GF-D8 (cell line): ENCODE results near the gene CASP4.
A peak's percentile ranks its signal among the peaks of the same experiment; 100 is the strongest.
"Not testable (repeated sequence)": the region's sequence is repeated elsewhere in the genome, so short reads cannot be mapped to it uniquely, and the experiment has no call there.

Experiments used
- DNase-seq: peaks from one replicate; lab custom pipeline; 2025; lab: John Stamatoyannopoulos, UW

The CASP4 gene

DNA sequence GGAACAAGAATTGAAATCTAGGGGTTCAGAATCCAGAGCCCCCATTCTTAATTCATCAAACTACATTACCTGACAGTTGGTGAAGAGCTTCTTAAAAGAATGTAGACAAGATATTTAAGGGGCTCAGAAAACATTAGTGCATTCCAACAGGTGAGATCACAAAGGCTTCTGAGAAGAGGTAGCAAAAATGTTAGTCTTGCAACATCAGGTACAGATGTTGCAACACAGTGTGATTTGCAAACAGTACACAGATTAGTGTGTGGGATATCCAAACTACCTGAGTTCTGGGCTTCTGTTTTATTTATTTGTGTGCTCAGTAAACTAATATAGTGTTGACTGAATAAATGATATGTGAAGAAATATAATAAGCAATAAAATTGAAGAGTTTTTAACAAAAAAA lies 11.8 kb downstream of the CASP4 start:
- no peak for DNase-seq

- DNase-seq = peak; percentile 69
These were observed 21.5 kb downstream of the CASP4 start for GRCh38 chr11:104946907-104947306.

DNA sequence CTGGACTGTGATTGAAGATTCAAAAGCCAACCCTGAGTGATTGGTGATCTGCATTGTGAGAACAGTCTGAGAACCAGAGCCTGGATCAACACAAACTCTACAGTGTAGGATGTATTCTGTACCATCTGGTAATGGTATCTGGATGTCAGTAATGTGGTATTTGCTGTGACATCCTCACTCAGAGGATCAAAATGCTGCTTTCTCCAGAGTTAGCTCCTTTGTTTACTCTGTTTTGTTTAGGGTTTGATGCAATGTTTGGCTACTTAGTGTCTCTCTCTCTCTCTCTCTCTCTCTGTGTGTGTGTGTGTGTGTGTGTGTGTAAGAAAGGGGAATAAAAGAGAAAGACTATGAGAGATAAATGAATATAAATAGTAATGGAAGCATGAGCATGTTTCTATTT lies 24.3 kb downstream of the CASP4 start:
- no peak for DNase-seq

DNA sequence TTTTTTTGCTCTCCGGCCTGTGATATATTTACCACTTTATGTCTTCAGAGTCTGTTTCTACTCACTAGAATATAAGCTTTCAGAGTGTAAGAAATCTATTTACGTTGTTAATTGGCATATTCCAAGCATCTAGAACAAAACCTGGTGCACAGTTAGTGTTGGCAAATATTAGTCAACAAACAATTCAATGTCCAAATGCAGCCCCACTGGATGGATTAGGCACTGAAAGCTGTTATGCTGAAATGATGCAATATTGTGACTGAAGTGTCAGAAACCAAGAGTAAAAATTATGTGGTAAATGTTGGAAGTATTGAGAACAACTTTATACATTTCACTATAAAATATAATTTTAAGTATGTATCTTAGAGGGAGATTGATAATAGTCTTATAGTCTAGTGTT lies 24.8 kb downstream of the CASP4 start:
- DNase-seq = no peak

- no peak for DNase-seq
These were observed 33.8 kb downstream of the CASP4 start for GRCh38 chr11:104934594-104934993.

GRCh38 chr11:104934073-104934472 lies 34.3 kb downstream of the CASP4 start:
- DNase-seq = not testable (repeated sequence)

GRCh38 chr11:104928811-104929210 lies 39.6 kb downstream of the CASP4 start:
- DNase-seq = no peak

GRCh38 chr11:104926771-104927611 lies 41.4 kb downstream of the CASP4 start:
- no peak for DNase-seq

GRCh38 chr11:104925850-104926249 lies 42.5 kb downstream of the CASP4 start:
- no peak for DNase-seq

- DNase-seq = no peak
These were observed 50.1 kb downstream of the CASP4 start for GRCh38 chr11:104918113-104918824.

- DNase-seq = no peak
These were observed 50.9 kb downstream of the CASP4 start for GRCh38 chr11:104917271-104918112.

GRCh38 chr11:104916442-104916841 lies 51.9 kb downstream of the CASP4 start:
- DNase-seq = no peak

DNA sequence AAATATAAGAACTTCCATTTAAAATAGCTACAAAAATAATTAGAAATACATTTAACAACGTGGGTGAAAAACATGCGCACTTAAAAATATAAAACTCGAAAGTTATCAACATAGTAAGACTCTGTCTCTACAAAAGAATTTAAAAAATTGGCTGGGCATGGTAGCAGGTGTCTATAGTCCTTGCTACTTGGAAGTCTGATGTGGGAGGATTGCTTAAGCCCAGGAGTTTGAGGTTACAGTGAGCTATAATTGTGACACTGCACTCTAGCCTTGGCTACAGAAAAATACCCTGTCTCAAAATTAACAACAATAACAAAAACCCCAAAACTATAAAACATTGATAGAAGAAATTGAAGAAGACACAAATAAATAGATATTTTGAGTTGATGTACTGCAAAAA lies 56.3 kb downstream of the CASP4 start:
- DNase-seq = no peak

DNA sequence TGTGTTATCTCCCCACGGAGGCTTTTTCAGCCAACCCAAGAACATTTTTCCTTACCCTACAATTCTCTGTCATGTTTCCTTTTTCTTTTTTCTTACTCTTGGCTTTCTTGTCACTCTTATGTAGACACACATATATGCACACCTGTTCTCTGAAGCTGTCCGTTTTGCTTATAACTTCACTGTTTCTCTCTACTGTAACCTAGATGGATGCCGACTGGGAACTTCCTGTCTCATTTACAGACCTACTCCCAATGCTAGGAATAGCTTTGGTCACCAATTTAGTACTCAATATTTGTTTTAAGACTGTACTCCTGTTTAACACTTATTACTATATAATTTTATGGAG lies 60.2 kb downstream of the CASP4 start:
- no peak for DNase-seq

GRCh38 chr11:104907521-104908185 lies 60.7 kb downstream of the CASP4 start:
- no peak for DNase-seq

DNA sequence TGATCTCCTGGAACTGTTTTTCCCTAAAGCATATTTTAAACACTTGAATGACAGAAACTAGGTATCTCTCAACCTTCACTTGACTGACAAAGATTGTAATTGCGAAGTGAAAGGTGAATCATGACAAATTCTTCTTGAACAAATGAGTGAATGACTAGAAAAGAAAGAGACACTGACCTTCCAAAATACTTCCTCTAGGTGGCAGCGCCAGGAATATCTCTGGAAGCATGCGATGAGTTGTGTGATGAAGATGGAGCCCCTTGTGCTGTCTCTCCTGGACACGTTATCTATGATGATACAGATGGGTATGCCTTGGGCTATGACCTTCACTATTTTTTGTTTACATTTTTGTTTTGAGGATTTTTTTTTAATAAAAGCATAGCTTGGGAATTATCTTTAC lies 63.1 kb downstream of the CASP4 start:
- DNase-seq = no peak

DNA sequence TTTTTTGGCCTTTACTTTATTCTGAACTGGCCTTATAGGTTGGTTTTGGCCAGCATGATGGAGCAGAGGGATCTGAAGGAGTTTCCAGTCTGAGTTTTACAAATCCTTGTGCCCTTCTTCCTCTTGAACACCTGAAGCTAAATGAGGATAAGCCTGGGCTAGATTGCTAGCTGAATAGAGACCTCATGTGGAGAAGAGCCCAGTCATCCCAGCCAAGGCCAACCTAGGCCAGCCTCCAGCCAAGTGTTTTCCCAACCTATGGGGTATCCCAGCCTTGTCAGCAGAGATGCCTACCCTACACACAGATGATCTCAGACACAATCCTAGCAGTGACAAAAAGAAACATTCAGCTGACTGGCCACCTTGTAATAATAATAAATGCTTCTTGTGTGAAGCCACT lies 69.1 kb downstream of the CASP4 start:
- no peak for DNase-seq

GRCh38 chr11:104898685-104899013 lies 69.7 kb downstream of the CASP4 start:
- no peak for DNase-seq

DNA sequence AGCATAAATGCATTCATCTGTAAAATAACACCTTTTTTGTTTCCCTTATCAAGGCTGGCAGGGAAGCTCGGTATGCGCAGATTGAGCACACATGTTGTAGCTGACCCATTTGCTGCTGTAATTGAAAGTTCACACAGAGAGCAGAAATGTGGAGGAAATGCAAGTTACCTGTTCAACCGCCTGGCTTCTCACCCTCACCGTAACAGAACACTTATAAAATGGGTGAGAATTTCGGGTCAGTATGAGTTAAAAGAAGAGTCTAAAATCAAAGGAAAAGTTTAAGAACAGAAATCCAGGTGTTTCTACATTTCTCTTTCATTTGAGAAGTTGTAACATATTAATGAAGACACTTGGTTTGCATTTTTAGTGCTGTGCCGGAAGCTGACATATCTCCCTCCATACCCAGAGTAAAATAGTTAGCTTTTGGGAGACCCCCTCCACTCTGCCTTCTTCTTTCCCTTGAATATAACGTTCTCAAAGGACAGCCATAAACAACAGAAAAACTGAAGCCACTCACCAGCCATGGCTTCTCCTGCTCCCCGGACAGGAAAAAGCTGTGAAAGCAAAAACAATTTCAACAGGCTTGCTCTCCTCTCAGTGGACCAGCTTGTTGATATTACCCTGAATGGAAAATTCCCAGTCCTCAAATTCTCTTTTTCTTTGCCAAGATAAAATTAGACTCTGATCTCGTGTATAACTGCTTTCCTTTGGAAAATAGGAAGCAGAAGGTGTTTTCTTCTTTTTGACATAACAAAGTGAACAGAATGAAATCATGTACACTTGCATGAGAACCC lies 70.3 kb downstream of the CASP4 start, which contains the start of gene CASP12:
Gene CASP12, minus strand, starts transcription at position 570 of the 794 bp plus-strand sequence.
- no peak for DNase-seq

DNA sequence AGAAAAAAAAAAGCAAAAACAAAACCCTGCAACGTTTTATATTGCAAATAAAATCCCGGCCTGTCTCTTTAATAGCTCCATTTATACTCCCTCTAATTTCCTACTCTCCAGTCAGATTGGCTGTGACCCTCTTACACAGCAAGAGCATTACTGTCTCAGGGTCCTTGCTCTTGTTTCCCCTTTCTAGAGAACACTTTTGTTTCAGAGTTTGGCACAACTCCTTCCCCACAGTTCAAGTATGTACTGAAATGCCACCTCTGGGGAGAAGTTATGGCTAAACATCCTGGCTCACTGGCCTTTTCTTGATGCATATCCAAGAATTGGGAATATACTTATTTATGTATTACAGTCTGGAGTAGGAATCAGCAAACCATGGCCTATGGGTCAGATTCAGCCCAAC lies 72.7 kb downstream of the CASP4 start:
- DNase-seq = no peak

DNA sequence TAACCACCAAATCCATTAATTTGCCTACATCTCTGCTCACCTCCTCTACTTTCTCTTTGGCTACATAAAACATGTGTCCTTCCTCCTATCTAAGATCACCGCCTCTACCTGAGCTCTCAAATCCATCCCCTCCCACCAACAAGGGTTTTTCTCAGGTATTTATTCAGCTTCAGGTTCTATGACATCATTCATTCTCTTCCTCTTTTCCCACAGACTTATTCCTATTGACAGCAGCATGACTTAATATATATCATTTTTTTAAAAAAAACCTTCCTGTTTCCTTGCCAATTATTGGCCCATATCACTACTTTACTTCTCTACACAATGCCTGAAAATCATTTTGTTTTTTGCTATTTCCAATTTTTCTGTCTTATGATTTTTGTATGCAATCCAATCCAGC lies 74.5 kb downstream of the CASP4 start:
- DNase-seq = no peak
